Stimulated activated CD4-positive, alpha-beta T cell treated with anti-CD3 and anti-CD28 coated beads, Interleukin-4, amount 100 ng/mL, for 24 hours (primary cell): Measurements from ENCODE around the gene RIMS1.

Source experiments
- DNase-seq: peaks from one replicate; pipeline ENCODE4 v3.0.0-alpha.2; 2020

Gene RIMS1

GRCh38 chr6:72094506-72094905 lies 208.2 kb downstream of the RIMS1 start:
- no peak for DNase-seq

- no peak for DNase-seq
These were observed 216.2 kb downstream of the RIMS1 start for GRCh38 chr6:72102561-72102960.

GRCh38 chr6:72111611-72112010 lies 225.3 kb downstream of the RIMS1 start:
- DNase-seq, result no peak

- no peak for DNase-seq
These were observed 244.0 kb downstream of the RIMS1 start for GRCh38 chr6:72130327-72130726.

- no peak for DNase-seq
These were observed 246.1 kb downstream of the RIMS1 start for GRCh38 chr6:72132427-72132826.

- DNase-seq, result no peak
These were observed 246.5 kb downstream of the RIMS1 start for GRCh38 chr6:72132851-72133250.

GRCh38 chr6:72133324-72133723 lies 247.0 kb downstream of the RIMS1 start:
- DNase-seq, result no peak

GRCh38 chr6:72140795-72141194 lies 254.4 kb downstream of the RIMS1 start:
- DNase-seq, result no peak

- DNase-seq, result no peak
These were observed 263.4 kb downstream of the RIMS1 start for GRCh38 chr6:72149715-72150114.

- DNase-seq, result no peak
These were observed 265.4 kb downstream of the RIMS1 start for GRCh38 chr6:72151742-72152141.

- DNase-seq, result no peak
These were observed 289.6 kb downstream of the RIMS1 start for GRCh38 chr6:72175916-72176315.

GRCh38 chr6:72182337-72183246 lies 296.2 kb downstream of the RIMS1 start:
- no peak for DNase-seq

- DNase-seq, result no peak
These were observed 317.6 kb downstream of the RIMS1 start for GRCh38 chr6:72203983-72204382.

- DNase-seq, result no peak
These were observed 319.1 kb downstream of the RIMS1 start for GRCh38 chr6:72205500-72205899.

- no peak for DNase-seq
These were observed 320.3 kb downstream of the RIMS1 start for GRCh38 chr6:72206606-72207005.

- DNase-seq, result no peak
These were observed 326.3 kb downstream of the RIMS1 start for GRCh38 chr6:72212686-72213085.

- no peak for DNase-seq
These were observed 327.3 kb downstream of the RIMS1 start for GRCh38 chr6:72213654-72214053.

GRCh38 chr6:72216222-72217068 lies 330.1 kb downstream of the RIMS1 start:
- DNase-seq, result no peak

GRCh38 chr6:72217626-72218025 lies 331.3 kb downstream of the RIMS1 start:
- DNase-seq, result no peak

GRCh38 chr6:72218125-72218524 lies 331.8 kb downstream of the RIMS1 start:
- no peak for DNase-seq

- DNase-seq, result no peak
These were observed 333.2 kb downstream of the RIMS1 start for GRCh38 chr6:72219536-72219935.

GRCh38 chr6:72238021-72238420 lies 351.7 kb downstream of the RIMS1 start:
- no peak for DNase-seq

GRCh38 chr6:72238900-72239299 lies 352.6 kb downstream of the RIMS1 start:
- no peak for DNase-seq

GRCh38 chr6:72245565-72245964 lies 359.2 kb downstream of the RIMS1 start:
- no peak for DNase-seq
